GM12878 (cell line): ENCODE data around the gene CPNE6. TPM values are rescaled to one million over a fixed set of nuclear protein-coding genes. Genes with fewer than 3 reads are reported as not detected.

ENCODE experiments used
- BHLHE40 ChIP-seq, 2 experiments: fragments of 450-650 bp in 1 of 2; IDR thresholded peaks; 2 replicates each; pipeline ENCODE4 v1.6.1; 2011 to 2017; ENCODE audit warnings: low read depth in 2 of 2, borderline replicate concordance in 1 of 2, improper control_type of control experiment in 1 of 2, low read length in 1 of 2, mild to moderate bottlenecking in 1 of 2
- CBFB ChIP-seq: IDR thresholded peaks from 2 replicates; pipeline ENCODE4 v1.6.1; 2016; ENCODE audit warnings: antibody characterized with exemption, low read depth
- ETV6 ChIP-seq, 2 experiments: fragments of 450-650 bp in 1 of 2; IDR thresholded peaks in 1 of 2; conservative IDR thresholded peaks in 1 of 2; 2 replicates each; pipeline ENCODE4 v1.6.1; 2014; ENCODE audit warnings: antibody characterized with exemption in 1 of 2, borderline replicate concordance in 1 of 2, low read depth in 1 of 2, mild to moderate bottlenecking in 1 of 2, moderate library complexity in 1 of 2
- FOXK2 ChIP-seq: fragments of 450-650 bp; IDR thresholded peaks from 2 replicates; pipeline ENCODE4 v1.6.1; 2017; ENCODE audit warnings: mild to moderate bottlenecking, moderate library complexity
- HDAC2 ChIP-seq: fragments of 200-600 bp; sonication (generic); IDR thresholded peaks from 2 replicates; pipeline ENCODE4 v1.6.1; 2017
- PAX5 ChIP-seq: IDR thresholded peaks from 2 replicates; pipeline ENCODE4 v1.6.1; 2011; ENCODE audit warnings: low read depth, low read length, borderline replicate concordance
- PBX3 ChIP-seq: IDR thresholded peaks from 2 replicates; pipeline ENCODE4 v1.6.1; 2011; ENCODE audit warnings: mild to moderate bottlenecking, low read depth, low read length, moderate library complexity; ENCODE audit not compliant: insufficient replicate concordance
- REST ChIP-seq: IDR thresholded peaks from 2 replicates; pipeline ENCODE4 v1.6.1; 2012; ENCODE audit warnings: mild to moderate bottlenecking, low read depth, low read length
- SMARCA5 ChIP-seq: fragments of 450-650 bp; IDR thresholded peaks from 2 replicates; pipeline ENCODE4 v1.6.1; 2017; ENCODE audit warnings: mild to moderate bottlenecking
- STAT1 ChIP-seq: fragments of 450-650 bp; conservative IDR thresholded peaks from 2 replicates; pipeline ENCODE4 v1.6.1; 2014; ENCODE audit warnings: antibody characterized with exemption, mild to moderate bottlenecking
- TCF12 ChIP-seq: IDR thresholded peaks from 2 replicates; pipeline ENCODE4 v1.6.1; 2011; ENCODE audit warnings: low read depth, mild to moderate bottlenecking, low read length
- ZNF592 ChIP-seq: fragments of 450-650 bp; IDR thresholded peaks from 2 replicates; pipeline ENCODE4 v1.6.1; 2017; ENCODE audit warnings: mild to moderate bottlenecking, moderate library complexity
- ZNF622 ChIP-seq: fragments of 450-650 bp; IDR thresholded peaks from 2 replicates; pipeline ENCODE4 v1.6.1; 2017; ENCODE audit warnings: mild to moderate bottlenecking, inconsistent platforms
- ZZZ3 ChIP-seq: IDR thresholded peaks from 2 replicates; pipeline ENCODE4 v1.6.1; 2011; ENCODE audit warnings: low read depth; ENCODE audit not compliant: control insufficient read depth, insufficient read length
- polyA plus RNA-seq, 11 experiments: library from polyadenylated mRNA; depleted of rRNA in 4 of 11; unstranded in 6 of 11; stranded (reverse) in 5 of 11; fragments of >200 nt; fragmentation: Nextera tagmentation in 4 of 11; fragmentation: Illumina TruSeq in 1 of 11; extraction: Ambion mirVana in 4 of 11; extraction: Trizol in 1 of 11; gene quantifications; 1 replicate in 1 of 11; 2 replicates in 10 of 11; pipeline versions ENCODE4 v1.2.1 to v1.2.3, GENCODE V29; 2011 to 2016; ENCODE audit warnings: inconsistent platforms in 2 of 11, missing spikeins in 2 of 11, low read depth in 1 of 11
- total RNA-seq, 4 experiments: library from RNA; depleted of rRNA in 3 of 4; stranded (reverse); fragments of >200 nt in 3 of 4; fragmentation: Illumina TruSeq in 1 of 4; extraction: Trizol in 1 of 4; gene quantifications; 2 replicates each; pipeline versions ENCODE4 v1.2.1 to v1.2.3, GENCODE V29; 2013 to 2021
- TF ChIP-seq, protein P1 (sequence below): fragments of 150-350 bp; IDR thresholded peaks from 2 replicates; pipeline ENCODE4 v1.6.1; 2014; ENCODE audit warnings: mild to moderate bottlenecking, low read depth, low read length
- TF ChIP-seq, protein P2 (sequence below): fragments of 450-650 bp; IDR thresholded peaks from 2 replicates; pipeline ENCODE4 v1.6.1; 2017; ENCODE audit warnings: low read depth, mild to moderate bottlenecking, moderate library complexity

The CPNE6 gene
- total and polyA plus RNA-seq, 10 of the 15 experiments (the other 5 are each of a cell fraction or from before 2014, with no cell fraction given), result 0.06 to 0.43 (median 0.18) TPM; not detected in 3

DNA sequence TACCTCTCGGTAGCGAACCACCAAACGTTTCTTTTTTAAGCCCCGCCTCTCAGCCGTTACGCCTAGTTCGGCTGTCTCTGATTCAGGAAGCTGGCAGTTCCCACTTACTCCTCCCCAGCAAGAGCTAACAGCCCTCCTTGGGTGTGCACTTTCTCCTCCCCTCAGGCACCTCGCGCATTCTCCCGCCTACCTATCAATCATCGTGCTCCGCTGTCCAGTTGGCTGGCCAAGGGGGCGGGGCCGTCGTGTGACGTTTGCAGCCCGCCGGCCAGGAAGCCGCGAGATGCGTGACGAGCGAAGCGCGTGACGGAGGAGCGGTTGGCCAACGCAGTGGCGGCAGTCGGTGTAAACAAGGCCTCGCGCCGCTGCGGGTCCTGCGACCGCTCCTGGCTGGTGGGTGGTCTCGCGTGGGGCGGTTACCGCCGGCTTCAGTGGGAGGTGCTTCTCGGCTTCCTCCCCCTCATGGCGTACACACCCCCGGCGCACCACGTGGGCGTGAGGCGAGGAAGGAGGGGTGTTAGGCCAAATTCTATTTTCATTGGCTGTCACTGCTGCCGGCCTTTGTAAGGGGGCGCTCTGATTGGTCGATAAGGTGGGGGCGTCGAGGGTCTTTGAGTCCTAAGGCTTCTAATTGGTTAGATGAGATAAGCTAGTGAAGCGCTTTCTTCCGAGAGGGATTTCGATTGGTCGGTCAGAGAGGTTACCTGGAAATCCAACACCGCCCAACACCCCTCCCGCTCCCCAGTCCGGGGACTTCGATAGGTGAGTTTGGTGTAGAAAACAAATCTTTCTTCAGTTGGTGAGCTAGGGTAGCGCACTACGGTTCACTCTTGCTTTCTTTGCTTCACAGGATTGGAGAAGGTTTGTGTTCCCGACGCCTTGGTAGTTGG is 43.4 kb downstream of the CPNE6 start, which contains the start of the genes DCAF11 and NRL (continued):
- TF ChIP-seq, protein P1, sequence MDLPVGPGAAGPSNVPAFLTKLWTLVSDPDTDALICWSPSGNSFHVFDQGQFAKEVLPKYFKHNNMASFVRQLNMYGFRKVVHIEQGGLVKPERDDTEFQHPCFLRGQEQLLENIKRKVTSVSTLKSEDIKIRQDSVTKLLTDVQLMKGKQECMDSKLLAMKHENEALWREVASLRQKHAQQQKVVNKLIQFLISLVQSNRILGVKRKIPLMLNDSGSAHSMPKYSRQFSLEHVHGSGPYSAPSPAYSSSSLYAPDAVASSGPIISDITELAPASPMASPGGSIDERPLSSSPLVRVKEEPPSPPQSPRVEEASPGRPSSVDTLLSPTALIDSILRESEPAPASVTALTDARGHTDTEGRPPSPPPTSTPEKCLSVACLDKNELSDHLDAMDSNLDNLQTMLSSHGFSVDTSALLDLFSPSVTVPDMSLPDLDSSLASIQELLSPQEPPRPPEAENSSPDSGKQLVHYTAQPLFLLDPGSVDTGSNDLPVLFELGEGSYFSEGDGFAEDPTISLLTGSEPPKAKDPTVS, result no peak
- TF ChIP-seq TCF12, result no peak
- TF ChIP-seq ETV6 (conservative IDR thresholded peaks at IDR 0.05 in 1 of 2, IDR thresholded peaks at IDR 0.05 in 1 of 2; ENCODE audit: borderline replicate concordance in 1 of 2, low read depth in 1 of 2), result 0 out of 4 replicates have a peak, but pooled peaks of 1 of the 2 experiments have one; percentile 3
- TF ChIP-seq CBFB, result no peak; the same call in none of the 2 replicates
- TF ChIP-seq PBX3, result peak; percentile 96
- no peak for TF ChIP-seq HDAC2
- TF ChIP-seq SMARCA5, result no peak
- peak in 1 of 2 experiments; percentile 92; a peak in 2 of 4 replicates for TF ChIP-seq BHLHE40 (IDR thresholded peaks at IDR 0.05; ENCODE audit: borderline replicate concordance in 1 of 2, low read depth in 2 of 2, low read length in 1 of 2)
- no peak for TF ChIP-seq ZNF622
- TF ChIP-seq REST, result no peak
- peak; percentile 49; the same call in 1 of the 2 replicates for TF ChIP-seq PAX5
- no peak for TF ChIP-seq ZZZ3
- no peak for TF ChIP-seq ZNF592
- TF ChIP-seq, protein P2, sequence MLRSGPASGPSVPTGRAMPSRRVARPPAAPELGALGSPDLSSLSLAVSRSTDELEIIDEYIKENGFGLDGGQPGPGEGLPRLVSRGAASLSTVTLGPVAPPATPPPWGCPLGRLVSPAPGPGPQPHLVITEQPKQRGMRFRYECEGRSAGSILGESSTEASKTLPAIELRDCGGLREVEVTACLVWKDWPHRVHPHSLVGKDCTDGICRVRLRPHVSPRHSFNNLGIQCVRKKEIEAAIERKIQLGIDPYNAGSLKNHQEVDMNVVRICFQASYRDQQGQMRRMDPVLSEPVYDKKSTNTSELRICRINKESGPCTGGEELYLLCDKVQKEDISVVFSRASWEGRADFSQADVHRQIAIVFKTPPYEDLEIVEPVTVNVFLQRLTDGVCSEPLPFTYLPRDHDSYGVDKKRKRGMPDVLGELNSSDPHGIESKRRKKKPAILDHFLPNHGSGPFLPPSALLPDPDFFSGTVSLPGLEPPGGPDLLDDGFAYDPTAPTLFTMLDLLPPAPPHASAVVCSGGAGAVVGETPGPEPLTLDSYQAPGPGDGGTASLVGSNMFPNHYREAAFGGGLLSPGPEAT, result peak; percentile 39; the same call in 1 of the 2 replicates
- TF ChIP-seq STAT1, result peak; percentile 62; the same call in 1 of the 2 replicates
- TF ChIP-seq FOXK2, result peak; percentile 91
